NT2/D1 (cell line): Measurements from ENCODE around the gene SNTG2.

Experiments used
- DNase-seq: peaks from one replicate; pipeline ENCODE4 v3.0.0-alpha.2; 2011; ENCODE audit warnings: low read depth, low spot score
- H3K27me3 ChIP-seq: 2 replicates; pipeline ENCODE4 v1.6.0; 2011; ENCODE audit warnings: mild to moderate bottlenecking; ENCODE audit not compliant: insufficient read length, insufficient read depth
- H3K36me3 ChIP-seq: 2 replicates; pipeline ENCODE4 v1.6.1; 2011; ENCODE audit warnings: mild to moderate bottlenecking, low read length, mixed read lengths; ENCODE audit not compliant: insufficient read depth, insufficient read length
- H3K4me1 ChIP-seq: 2 replicates; pipeline ENCODE4 v1.5.1; 2011; ENCODE audit not compliant: insufficient read depth, insufficient read length
- H3K4me3 ChIP-seq: 2 replicates; pipeline ENCODE4 v1.5.1; 2011; ENCODE audit warnings: low read depth; ENCODE audit not compliant: insufficient read length
- H3K9ac ChIP-seq: 2 replicates; pipeline ENCODE4 v1.6.0; 2011; ENCODE audit warnings: low read depth; ENCODE audit not compliant: insufficient read length
- H3K9me3 ChIP-seq: 2 replicates; pipeline ENCODE4 v1.5.1; 2011; ENCODE audit warnings: mild to moderate bottlenecking, low read length; ENCODE audit not compliant: insufficient read depth
- SUZ12 ChIP-seq: IDR thresholded peaks from 2 replicates; pipeline ENCODE4 v1.6.1; 2011; ENCODE audit not compliant: insufficient read length, insufficient read depth; ENCODE audit errors: extremely low read depth
- YY1 ChIP-seq: IDR thresholded peaks from 2 replicates; pipeline ENCODE4 v1.6.1; 2011; ENCODE audit not compliant: insufficient read length, insufficient read depth
- ZNF274 ChIP-seq: IDR thresholded peaks from 2 replicates; pipeline ENCODE4 v1.6.1; 2011; ENCODE audit warnings: mild to moderate bottlenecking, low read depth, low read length

The SNTG2 gene

DNA sequence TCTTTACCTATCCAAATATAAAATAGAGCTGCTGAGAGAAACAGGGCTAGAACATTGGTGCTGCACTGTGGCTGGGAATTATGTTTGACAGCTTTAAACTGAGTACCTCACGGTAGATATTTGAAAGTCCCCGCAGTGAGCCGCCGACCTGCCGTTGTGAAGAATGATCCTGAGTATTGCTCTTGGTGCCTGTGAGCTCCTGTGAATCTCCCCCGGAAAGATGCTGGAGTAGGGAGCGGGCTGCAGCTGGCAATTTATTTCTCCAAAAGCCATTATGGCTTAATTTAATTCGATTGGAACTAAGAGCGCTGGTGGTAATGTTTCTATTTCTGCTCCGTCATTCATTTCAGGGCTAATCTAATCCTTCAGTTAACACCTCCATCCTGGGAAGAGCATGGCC is 333.2 kb downstream of the SNTG2 start:
- no peak for DNase-seq
- TF ChIP-seq SUZ12 = no peak
- TF ChIP-seq ZNF274 = no peak
- no peak for TF ChIP-seq YY1
- Histone ChIP-seq H3K9ac (no peak overlapping the region), H3K4me3 (no peak overlapping the region), H3K36me3 (no peaks in the 10 kb centered on the region), H3K4me1 (no peaks in the 10 kb centered on the region), H3K27me3 (no peaks in the 10 kb centered on the region), H3K9me3 (no peaks in the 10 kb centered on the region)

GRCh38 chr2:1286929-1287328 is 336.3 kb downstream of the SNTG2 start:
- DNase-seq = no peak
- H3K4me3 ChIP-seq = no peak overlapping the region
- no peaks in the 10 kb centered on the region for H3K4me1 ChIP-seq
- H3K9ac ChIP-seq = no peak overlapping the region
- no peaks in the 10 kb centered on the region for H3K9me3 ChIP-seq
- TF ChIP-seq ZNF274 = no peak
- no peak for TF ChIP-seq YY1
- no peak for TF ChIP-seq SUZ12
- H3K27me3 ChIP-seq = no peaks in the 10 kb centered on the region
- no peaks in the 10 kb centered on the region for H3K36me3 ChIP-seq

DNA sequence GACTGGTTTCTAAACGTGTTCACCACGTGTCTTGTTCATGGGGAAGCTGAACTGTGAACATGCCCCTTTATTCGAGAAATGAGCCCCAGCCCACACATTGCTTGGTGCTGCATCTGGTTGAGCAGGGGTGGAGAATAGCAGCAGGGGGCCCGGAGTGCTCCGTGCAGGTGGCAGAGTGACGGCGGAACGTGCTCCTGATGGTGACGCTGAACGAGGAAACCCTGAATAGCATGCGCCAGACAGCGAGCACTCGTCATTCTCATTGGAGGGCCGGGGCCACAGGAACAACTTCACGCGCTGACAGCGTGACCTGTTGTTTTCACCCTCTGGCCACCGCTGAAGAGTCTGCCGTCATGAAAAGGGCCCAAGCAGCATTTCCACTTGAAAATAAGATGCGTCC is 336.8 kb downstream of the SNTG2 start:
- no peaks in the 10 kb centered on the region for H3K36me3 ChIP-seq
- no peaks in the 10 kb centered on the region for H3K9me3 ChIP-seq
- no peaks in the 10 kb centered on the region for H3K4me1 ChIP-seq
- no peaks in the 10 kb centered on the region for H3K27me3 ChIP-seq
- no peak overlapping the region for H3K9ac ChIP-seq
- no peak for TF ChIP-seq YY1
- no peak for TF ChIP-seq SUZ12
- TF ChIP-seq ZNF274 = no peak
- no peak for DNase-seq
- H3K4me3 ChIP-seq = no peak overlapping the region

DNA sequence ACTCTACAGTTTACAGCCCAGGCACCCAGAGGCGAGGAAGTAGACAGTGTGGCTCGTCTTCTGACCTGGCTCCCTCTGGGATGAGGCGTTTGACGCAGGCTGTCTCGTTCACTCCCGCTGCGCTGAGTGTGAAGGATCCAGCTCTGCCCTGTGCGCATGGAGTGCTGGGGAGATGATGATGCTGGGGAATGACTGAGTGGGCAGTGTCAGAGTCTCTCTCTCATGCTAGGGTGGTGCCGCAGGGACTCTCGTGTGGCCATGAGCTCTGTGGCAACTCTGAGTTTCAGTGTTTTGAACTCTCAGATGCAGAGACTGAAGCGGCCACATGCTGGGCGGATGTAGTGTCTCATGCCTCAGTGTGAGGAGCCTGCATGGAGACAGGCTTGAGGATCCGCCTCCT is 344.3 kb downstream of the SNTG2 start:
- no peaks in the 10 kb centered on the region for H3K36me3 ChIP-seq
- H3K4me1 ChIP-seq = no peaks in the 10 kb centered on the region
- DNase-seq = no peak
- H3K4me3 ChIP-seq = no peak overlapping the region
- H3K9me3 ChIP-seq = no peaks in the 10 kb centered on the region
- TF ChIP-seq ZNF274 (no peak), SUZ12 (no peak), YY1 (no peak)
- H3K27me3 ChIP-seq = peaks cover 2% of the 10 kb centered on the region
- H3K9ac ChIP-seq = no peak overlapping the region

DNA sequence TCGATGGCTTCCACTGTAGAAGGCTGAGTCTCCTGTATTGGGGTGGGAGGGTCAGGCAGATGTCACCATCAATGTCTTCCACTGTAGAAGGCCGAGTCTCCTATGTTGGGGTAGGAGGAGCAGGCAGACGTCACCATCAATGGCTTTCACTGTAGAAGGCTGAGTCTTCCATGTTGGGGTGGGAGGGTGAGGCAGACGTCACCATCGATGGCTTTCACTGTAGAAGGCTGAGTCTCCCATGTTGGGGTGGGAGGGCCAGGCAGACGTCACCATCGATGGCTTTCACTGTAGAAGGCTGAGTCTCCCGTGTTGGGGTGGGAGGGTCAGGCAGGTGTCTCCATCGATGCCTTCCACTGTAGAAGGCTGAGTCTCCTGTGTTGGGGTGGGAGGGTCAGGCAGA is 345.1 kb downstream of the SNTG2 start:
- Histone ChIP-seq H3K9me3 (no peaks in the 10 kb centered on the region), H3K4me1 (no peaks in the 10 kb centered on the region), H3K4me3 (no peak overlapping the region), H3K9ac (no peak overlapping the region), H3K27me3 (peaks cover 2% of the 10 kb centered on the region), H3K36me3 (no peaks in the 10 kb centered on the region)
- no peak for DNase-seq
- no peak for TF ChIP-seq ZNF274
- no peak for TF ChIP-seq SUZ12
- no peak for TF ChIP-seq YY1

- Histone ChIP-seq H3K9me3 (no peaks in the 10 kb centered on the region), H3K9ac (no peak overlapping the region), H3K36me3 (no peaks in the 10 kb centered on the region), H3K27me3 (peaks cover 2% of the 10 kb centered on the region), H3K4me3 (no peak overlapping the region), H3K4me1 (no peaks in the 10 kb centered on the region)
- no peak for DNase-seq
- TF ChIP-seq SUZ12 = no peak
- no peak for TF ChIP-seq ZNF274
- TF ChIP-seq YY1 = no peak
Observed at GRCh38 chr2:1297372-1298159, 346.9 kb downstream of the SNTG2 start.

- Histone ChIP-seq H3K27me3 (peaks cover 2% of the 10 kb centered on the region), H3K4me3 (no peak overlapping the region), H3K9me3 (no peaks in the 10 kb centered on the region), H3K9ac (no peak overlapping the region), H3K36me3 (no peaks in the 10 kb centered on the region), H3K4me1 (no peaks in the 10 kb centered on the region)
- no peak for DNase-seq
- TF ChIP-seq ZNF274 = no peak
- TF ChIP-seq YY1 = no peak
- no peak for TF ChIP-seq SUZ12
Observed at GRCh38 chr2:1299043-1299442, 348.4 kb downstream of the SNTG2 start.
